GM19240 (cell line): ENCODE results near the gene GBP3.
"Not testable (repeated sequence)": the region's sequence is repeated elsewhere in the genome, so short reads cannot be mapped to it uniquely, and the experiment has no call there.

Source experiments
- DNase-seq: peaks from one replicate; pipeline ENCODE4 v3.0.0; 2011; ENCODE audit warnings: low spot score; ENCODE audit not compliant: insufficient read length

Gene GBP3

DNA sequence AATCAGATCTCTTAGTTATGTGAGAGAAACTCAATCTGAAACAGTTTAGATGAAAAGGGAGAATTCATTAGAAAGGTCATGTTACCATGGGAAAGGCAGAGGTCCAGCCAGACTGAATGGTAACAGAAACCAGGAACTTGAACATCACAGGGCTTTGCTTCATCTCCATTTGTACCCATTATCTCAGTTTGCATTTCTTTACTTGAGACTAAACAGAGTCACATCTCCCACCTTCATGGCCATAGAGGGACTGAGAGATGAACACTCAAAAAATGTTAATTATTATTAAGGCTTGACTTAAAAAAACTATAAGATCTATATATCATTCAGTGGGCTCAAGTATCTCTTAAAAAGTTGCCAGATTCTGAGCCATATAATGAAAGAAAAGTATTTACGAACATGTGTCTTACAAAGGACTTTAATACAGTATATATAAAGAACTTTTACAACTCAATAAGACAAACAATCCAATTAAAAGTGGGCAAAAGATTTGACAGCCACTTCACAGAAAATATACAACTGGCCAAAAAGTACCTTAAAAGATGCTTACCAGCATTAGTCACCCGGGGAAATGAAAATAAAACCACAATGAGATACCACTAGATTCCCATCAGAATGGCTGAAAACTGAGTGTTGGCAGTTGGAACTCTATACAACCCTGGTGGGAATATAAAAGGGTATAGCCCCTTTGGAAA lies 43.5 kb downstream of the GBP3 start:
- DNase-seq = no peak

DNA sequence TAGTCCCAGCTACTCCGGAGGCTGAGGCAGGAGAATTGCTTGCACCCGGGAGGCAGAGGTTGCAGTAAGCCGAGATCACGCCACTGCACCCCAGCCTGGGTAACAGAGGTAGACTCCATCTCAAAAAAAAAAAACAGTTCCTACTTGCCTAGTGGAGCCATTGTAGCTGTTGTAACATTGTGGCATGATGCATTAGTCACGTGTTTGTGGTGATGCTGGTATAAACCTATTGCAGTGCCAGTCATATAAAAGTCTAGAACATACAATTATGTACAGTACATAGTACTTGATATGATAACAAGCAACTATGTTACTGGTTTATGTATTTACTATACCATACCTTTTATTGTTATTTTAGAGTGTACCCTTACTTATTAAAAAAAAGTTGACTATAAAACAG lies 46.4 kb downstream of the GBP3 start:
- DNase-seq = no peak

DNA sequence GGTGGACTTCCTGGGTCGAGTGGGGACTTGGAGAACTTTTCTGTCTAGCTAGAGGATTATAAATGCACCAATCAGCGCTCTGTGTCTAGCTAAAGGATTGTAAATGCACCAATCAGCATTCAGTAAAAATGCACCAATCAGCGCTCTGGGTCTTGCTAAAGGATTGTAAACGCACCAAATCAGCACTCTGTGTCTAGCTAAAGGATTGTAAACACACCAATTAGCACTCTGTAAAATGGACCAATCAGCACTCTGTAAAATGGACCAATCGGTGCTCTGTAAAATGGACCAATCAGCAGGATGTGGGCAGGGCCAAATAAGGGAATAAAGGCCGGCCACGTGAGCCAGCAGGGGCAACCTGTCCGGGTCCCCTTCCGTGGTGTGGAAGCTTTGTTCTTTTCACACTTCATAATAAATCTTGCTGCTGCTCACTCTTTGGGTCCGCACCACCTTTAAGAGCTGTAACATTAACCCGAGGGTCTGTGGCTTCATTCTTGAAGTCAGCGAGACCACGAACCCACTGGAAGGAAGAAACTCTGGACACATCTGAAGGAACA lies 48.0 kb downstream of the GBP3 start:
- not testable (repeated sequence) for DNase-seq

DNA sequence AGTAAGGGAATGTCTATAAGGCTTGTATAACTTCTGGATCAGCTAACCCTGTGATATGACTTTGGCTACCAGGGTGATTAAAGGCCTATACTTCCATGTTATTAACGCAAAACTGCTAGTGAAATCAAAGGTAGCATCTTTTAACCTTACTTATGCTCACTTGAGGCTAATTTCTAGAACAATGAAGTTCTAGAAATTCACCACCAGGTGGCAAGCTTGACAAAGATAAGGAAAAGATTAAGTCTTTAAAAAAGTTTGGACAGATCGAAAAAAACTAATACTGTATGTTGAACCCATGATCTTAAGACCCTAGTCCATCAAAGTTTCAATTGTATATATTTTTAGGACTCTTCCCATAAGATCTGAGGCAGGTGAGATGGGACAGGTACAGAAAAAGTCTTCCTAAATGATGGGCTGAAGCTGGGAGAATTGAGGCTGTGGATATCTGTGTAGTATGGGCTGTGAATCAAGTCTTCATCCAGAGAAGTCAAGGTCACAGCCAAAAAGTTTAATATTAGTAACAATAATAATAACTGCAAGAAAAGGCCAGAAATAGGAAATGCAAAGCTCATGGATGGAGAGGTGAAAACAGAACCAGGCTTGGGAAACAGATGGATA lies 49.0 kb downstream of the GBP3 start:
- DNase-seq = no peak

DNA sequence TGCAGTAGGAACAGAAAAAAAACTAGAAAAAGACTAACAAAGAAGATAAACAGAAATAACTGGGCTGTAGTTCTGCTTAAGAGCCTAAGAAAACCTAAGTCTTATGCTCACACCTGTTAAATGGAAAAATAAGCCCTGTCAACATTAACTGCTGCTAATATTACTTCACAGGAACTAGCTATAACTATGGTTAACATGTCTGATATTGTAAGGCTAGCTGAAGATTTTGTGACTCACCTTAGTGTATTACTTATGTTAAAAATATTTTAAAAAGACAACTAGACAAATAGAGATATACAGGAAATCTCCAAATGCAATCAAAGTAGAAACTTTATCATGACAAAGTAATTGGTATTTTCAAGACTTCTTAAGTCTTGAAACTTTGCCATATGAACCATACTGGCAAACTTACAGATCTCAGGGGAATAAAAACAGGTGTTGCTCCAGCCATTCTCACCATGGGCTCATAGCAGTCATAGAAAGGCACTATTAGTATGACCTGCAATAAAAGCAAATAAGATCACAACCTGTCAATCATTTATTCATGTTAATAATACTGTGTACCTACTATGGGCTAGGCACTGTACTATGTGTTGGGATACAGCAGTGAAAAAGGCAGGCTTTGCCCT lies 60.9 kb downstream of the GBP3 start:
- no peak for DNase-seq

DNA sequence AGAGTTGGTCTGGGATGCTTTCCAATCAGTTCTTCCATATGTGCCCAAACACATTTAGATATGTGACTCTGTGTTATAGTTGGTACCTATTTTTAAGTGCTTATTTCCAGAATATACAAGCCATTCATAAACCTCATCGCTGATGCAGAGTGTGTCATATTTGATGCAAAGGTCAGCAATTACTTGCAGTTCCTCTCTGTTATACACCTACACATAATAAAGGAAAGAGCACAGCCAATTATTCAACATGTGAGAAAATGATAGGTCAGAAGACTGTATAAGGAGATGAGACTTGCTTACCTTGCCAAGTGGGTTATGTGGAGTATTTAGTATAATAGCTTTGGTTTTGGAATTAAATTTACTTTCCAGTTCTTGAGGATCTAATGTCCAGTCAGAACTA lies 61.6 kb downstream of the GBP3 start:
- DNase-seq = no peak
